A549 (cell line): ENCODE data around the gene ROBO3. TPM values are rescaled to one million over a fixed set of nuclear protein-coding genes. Genes with fewer than 3 reads are reported as not detected.

Experiments used
- ATAC-seq, 2 experiments: fragments of 200-7000 bp in 1 of 2; fragments of >200 bp in 1 of 2; cut with Nextera tagmentation in 1 of 2; cut with Tn5 transposase in 1 of 2; 3 replicates each; pipeline versions ENCODE4 v1.8.0 to v1.9.1; 2018 to 2020; ENCODE audit warnings: mild to moderate bottlenecking in 1 of 2, moderate library complexity in 1 of 2
- CTCF ChIA-PET: fragments of 300-600 bp; sonication (Branson Sonifier 250); formaldehyde crosslinking; extraction: SDS; loops from one replicate; lab custom pipeline; 2021; ENCODE audit warnings: antibody characterized with exemption, inconsistent platforms; lab: Yijun Ruan, JAX
- POLR2A ChIA-PET: fragments of 350-600 bp; formaldehyde crosslinking; extraction: SDS; loops from one replicate; lab custom pipeline; 2021; ENCODE audit warnings: antibody characterized with exemption, inconsistent platforms; lab: Yijun Ruan, JAX
- DNase-seq, 2 experiments: peaks; one replicate each; pipeline versions ENCODE4 v3.0.0 to v3.0.0-alpha.2; 2011 to 2016; ENCODE audit warnings: low read depth in 1 of 2, low spot score in 1 of 2
- FAIRE-seq: peaks from 2 replicates; lab custom pipeline; 2011; peaks lifted over from hg19 to GRCh38; lab: Jason Lieb, UNC
- H3K27ac ChIP-seq, 2 experiments: fragments of >200 bp; sonication (Bioruptor Twin); formaldehyde crosslinking; 3 replicates each; pipeline ENCODE4 v1.5.1; 2016 to 2017
- H3K4me1 ChIP-seq: fragments of >200 bp; sonication (Bioruptor Twin); formaldehyde crosslinking; 3 replicates; pipeline ENCODE4 v1.6.1; 2016
- H3K4me2 ChIP-seq: fragments of >200 bp; sonication (Bioruptor Twin); formaldehyde crosslinking; 3 replicates; pipeline ENCODE4 v1.6.1; 2016
- H3K4me3 ChIP-seq: fragments of >200 bp; sonication (Bioruptor Twin); formaldehyde crosslinking; 3 replicates; pipeline ENCODE4 v1.5.1; 2016
- H3K9me3 ChIP-seq: fragments of >200 bp; sonication (Bioruptor Twin); formaldehyde crosslinking; 3 replicates; pipeline ENCODE4 v1.6.1; 2016
- HOXB13 ChIP-seq: fragments of 250-450 bp; sonication (Bioruptor Pico); IDR thresholded peaks from 2 replicates; pipeline ENCODE4 v1.5.0; 2020; ENCODE audit warnings: low read depth, mild to moderate bottlenecking, moderate library complexity
- JUNB ChIP-seq: fragments of >200 bp; sonication (Bioruptor Twin); formaldehyde crosslinking; IDR thresholded peaks from 2 replicates; pipeline ENCODE4 v1.6.1; 2016
- NR3C1 ChIP-seq: fragments of >200 bp; sonication (Bioruptor Twin); formaldehyde crosslinking; IDR thresholded peaks from 3 replicates; pipeline ENCODE4 v1.6.1; 2017
- PHF8 ChIP-seq: fragments of 200-600 bp; sonication (generic); IDR thresholded peaks from 2 replicates; pipeline ENCODE4 v1.6.1; 2016; ENCODE audit warnings: low read depth, mild to moderate bottlenecking, antibody characterized with exemption, moderate library complexity, borderline replicate concordance
- TFCP2L1 ChIP-seq: fragments of 250-450 bp; sonication (Bioruptor Pico); IDR thresholded peaks from 2 replicates; pipeline ENCODE4 v1.5.0; 2021; ENCODE audit warnings: mild to moderate bottlenecking
- WGBS: methylation state at CpG from one replicate; pipeline ENCODE4 v1.1.6; 2017; ENCODE audit errors: missing lambda C conversion rate; 5-methylcytosine and 5-hydroxymethylcytosine counted together
- polyA plus RNA-seq, 4 experiments: library from polyadenylated mRNA; depleted of rRNA in 3 of 4; stranded (reverse); fragments of >200 nt; fragmentation: RNase III in 1 of 4; extraction: RNeasy Plus Mini Kit Qiagen cat#74134 plus additional on column Dnase treatment in 1 of 4; gene quantifications; 2 replicates in 3 of 4; 3 replicates in 1 of 4; pipeline ENCODE4 v1.2.3, GENCODE V29; 2011 to 2017
- TF ChIP-seq, protein P1 (sequence below): fragments of 200-600 bp; sonication (generic); IDR thresholded peaks from 2 replicates; pipeline ENCODE4 v1.6.1; 2016; ENCODE audit warnings: antibody characterized with exemption, mild to moderate bottlenecking, moderate library complexity
- TF ChIP-seq, protein P2 (sequence below): fragments of >200 bp; sonication (Bioruptor Twin); formaldehyde crosslinking; IDR thresholded peaks from 3 replicates; pipeline ENCODE4 v1.6.1; 2016
- TF ChIP-seq, protein P3 (sequence below): fragments of 250-450 bp; sonication (Bioruptor Pico); IDR thresholded peaks from 2 replicates; pipeline ENCODE4 v1.5.0; 2021; ENCODE audit warnings: mild to moderate bottlenecking, moderate library complexity, borderline replicate concordance

The ROBO3 gene
- polyA plus RNA-seq, 2 of the 4 experiments (the other 2 are of a cell fraction), result 2.1 to 2.8 TPM

DNA sequence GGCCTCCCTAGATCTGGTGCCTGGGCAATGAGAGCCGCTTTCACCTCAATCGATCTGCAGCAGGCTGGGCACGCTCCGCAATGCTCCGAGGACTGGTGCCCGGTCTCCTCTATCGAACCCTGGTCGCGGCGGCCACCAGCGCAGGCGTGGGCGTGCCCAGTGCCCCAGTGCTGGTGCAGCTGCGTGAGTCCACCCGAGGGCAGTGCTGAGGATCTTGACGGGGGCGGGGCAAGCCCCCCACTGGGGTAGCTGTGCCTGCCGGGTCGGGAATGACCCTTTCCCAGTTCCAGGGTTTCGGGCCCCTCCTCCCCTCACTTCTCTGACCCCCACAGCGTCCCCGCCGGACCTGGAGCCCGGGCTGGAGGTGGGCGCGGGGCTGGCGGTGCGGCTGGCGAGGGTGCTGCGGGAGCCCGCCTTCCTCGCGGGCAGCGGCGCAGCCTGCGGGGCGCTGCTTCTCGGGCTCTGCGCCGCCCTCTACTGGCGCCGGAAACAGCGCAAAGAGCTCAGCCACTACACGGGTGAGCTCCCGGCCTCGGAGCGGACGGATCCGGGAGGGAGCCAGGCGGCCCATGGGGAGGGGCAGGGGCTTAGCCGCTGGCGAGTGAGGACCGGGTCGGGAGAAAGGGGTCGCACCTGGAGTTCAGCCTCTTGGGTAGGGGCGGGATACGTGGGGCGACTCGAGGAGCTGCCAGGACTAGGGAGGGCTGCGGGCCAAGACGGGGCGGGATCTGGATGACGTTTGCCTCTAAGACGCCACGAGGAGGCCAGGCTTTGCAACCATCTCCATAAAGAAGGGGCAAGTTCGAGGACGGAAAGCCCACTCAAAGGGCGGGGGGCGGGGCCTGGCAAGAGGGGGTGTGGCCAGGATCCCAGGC is 10.9 kb downstream of the ROBO3 start (continued):
- TF ChIP-seq, protein P1, sequence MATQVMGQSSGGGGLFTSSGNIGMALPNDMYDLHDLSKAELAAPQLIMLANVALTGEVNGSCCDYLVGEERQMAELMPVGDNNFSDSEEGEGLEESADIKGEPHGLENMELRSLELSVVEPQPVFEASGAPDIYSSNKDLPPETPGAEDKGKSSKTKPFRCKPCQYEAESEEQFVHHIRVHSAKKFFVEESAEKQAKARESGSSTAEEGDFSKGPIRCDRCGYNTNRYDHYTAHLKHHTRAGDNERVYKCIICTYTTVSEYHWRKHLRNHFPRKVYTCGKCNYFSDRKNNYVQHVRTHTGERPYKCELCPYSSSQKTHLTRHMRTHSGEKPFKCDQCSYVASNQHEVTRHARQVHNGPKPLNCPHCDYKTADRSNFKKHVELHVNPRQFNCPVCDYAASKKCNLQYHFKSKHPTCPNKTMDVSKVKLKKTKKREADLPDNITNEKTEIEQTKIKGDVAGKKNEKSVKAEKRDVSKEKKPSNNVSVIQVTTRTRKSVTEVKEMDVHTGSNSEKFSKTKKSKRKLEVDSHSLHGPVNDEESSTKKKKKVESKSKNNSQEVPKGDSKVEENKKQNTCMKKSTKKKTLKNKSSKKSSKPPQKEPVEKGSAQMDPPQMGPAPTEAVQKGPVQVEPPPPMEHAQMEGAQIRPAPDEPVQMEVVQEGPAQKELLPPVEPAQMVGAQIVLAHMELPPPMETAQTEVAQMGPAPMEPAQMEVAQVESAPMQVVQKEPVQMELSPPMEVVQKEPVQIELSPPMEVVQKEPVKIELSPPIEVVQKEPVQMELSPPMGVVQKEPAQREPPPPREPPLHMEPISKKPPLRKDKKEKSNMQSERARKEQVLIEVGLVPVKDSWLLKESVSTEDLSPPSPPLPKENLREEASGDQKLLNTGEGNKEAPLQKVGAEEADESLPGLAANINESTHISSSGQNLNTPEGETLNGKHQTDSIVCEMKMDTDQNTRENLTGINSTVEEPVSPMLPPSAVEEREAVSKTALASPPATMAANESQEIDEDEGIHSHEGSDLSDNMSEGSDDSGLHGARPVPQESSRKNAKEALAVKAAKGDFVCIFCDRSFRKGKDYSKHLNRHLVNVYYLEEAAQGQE, result no peak
- TF ChIP-seq HOXB13 (no peak), NR3C1 (no peak)
- TF ChIP-seq, protein P2, sequence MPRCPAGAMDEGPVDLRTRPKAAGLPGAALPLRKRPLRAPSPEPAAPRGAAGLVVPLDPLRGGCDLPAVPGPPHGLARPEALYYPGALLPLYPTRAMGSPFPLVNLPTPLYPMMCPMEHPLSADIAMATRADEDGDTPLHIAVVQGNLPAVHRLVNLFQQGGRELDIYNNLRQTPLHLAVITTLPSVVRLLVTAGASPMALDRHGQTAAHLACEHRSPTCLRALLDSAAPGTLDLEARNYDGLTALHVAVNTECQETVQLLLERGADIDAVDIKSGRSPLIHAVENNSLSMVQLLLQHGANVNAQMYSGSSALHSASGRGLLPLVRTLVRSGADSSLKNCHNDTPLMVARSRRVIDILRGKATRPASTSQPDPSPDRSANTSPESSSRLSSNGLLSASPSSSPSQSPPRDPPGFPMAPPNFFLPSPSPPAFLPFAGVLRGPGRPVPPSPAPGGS, result peak; percentile 56; the same call in 1 of the 3 replicates
- TF ChIP-seq, all 56 proteins: peak for 9

DNA sequence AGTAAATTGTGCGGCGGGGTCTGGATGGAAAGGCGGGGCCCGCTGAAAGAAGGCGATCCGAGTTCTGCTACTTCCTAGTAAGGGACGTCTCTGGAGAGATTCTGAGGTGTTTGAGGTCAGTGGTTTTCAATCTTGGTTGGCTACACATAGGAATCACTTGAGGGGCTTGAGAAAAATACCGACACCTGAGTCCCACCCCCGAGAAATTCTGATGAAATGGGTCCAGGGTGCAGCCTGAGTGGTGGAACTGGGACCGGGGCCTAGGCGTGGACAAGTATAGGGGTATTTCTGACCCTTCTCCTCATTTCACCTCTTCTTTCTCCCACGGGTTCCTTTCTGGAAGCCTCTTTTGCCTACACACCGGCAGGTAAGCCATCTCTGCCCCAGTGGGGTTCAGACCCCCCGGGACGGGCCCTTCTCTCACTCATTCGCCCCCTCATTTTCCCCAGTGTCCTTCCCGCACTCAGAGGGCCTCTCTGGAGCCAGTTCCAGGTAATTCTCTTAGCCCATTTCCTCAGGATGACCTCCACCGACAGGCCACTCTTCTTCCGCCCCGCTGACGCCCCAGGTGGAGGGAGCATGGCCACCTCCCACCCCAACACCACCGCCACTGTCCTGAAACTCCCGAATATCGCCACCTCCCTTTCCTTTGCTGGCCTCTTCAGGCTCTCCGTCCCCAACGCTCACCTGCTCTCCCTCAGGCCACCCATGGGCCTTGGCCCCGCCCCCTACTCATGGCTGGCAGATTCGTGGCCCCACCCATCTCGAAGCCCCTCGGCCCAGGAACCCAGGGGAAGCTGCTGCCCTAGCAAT is 11.8 kb downstream of the ROBO3 start:
- CTCF ChIA-PET, result interaction anchor here (0.6 to 5.5 kb wide), 38 partner anchors 8 to 472 kb away, joined by 3 to 38 read pairs (median 4); partner anchors contain the start of genes CCDC15, ROBO3 and ROBO4
- peak overlapping the region; percentile 92 to 94 for H3K27ac ChIP-seq
- H3K4me1 ChIP-seq, result peaks cover 6% of the 10 kb centered on the region; the same call in 1 of the 3 replicates
- FAIRE-seq, result no peak
- H3K4me3 ChIP-seq, result peak overlapping the region; percentile 61
- WGBS, result 82% methylated on average over 30 of the region's 30 CpGs
- TF ChIP-seq PHF8 (no peak), JUNB (no peak), TFCP2L1 (CRISPR knock-in tag) (no peak)
- TF ChIP-seq, protein P3, sequence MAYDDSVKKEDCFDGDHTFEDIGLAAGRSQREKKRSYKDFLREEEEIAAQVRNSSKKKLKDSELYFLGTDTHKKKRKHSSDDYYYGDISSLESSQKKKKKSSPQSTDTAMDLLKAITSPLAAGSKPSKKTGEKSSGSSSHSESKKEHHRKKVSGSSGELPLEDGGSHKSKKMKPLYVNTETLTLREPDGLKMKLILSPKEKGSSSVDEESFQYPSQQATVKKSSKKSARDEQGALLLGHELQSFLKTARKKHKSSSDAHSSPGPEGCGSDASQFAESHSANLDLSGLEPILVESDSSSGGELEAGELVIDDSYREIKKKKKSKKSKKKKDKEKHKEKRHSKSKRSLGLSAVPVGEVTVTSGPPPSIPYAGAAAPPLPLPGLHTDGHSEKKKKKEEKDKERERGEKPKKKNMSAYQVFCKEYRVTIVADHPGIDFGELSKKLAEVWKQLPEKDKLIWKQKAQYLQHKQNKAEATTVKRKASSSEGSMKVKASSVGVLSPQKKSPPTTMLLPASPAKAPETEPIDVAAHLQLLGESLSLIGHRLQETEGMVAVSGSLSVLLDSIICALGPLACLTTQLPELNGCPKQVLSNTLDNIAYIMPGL (CRISPR knock-in tag), result no peak
- TF ChIP-seq, protein P1, result no peak
- TF ChIP-seq, all 56 proteins: peak for 0
- DNase-seq (no peak), ATAC-seq (no peak)
- H3K9me3 ChIP-seq, result no peaks in the 10 kb centered on the region
- POLR2A ChIA-PET, result interaction anchor here (0.5 to 1.8 kb wide), 19 partner anchors 10 to 254 kb away, joined by 3 to 35 read pairs (median 4); partner anchors contain the start of genes CCDC15, MSANTD2, ROBO4 and TBRG1
- H3K4me2 ChIP-seq, result peak overlapping the region; percentile 97
